Panc1 (cell line): ENCODE data around the gene ATP6V1F. TPM values are rescaled to one million over a fixed set of nuclear protein-coding genes. Genes with fewer than 3 reads are reported as not detected.

ENCODE experiments used
- ATAC-seq: fragments of 200-7000 bp; cut with Tn5 transposase; 2 replicates; pipeline ENCODE4 v1.9.1; 2020; ENCODE audit warnings: mild to moderate bottlenecking, moderate library complexity
- BruUV-seq: library from RNA; stranded (reverse); fragments of 400-500 nt; replicated peaks from 2 replicates; lab custom pipeline; 2021; lab: Mats Ljungman, UMichigan
- CTCF ChIA-PET: fragments of 300-600 bp; sonication (Branson Sonifier 250); formaldehyde crosslinking; loops from one replicate; lab custom pipeline; 2022; ENCODE audit warnings: antibody characterized with exemption; lab: Charles Lee
- POLR2A ChIA-PET: fragments of 300-600 bp; sonication (Branson Sonifier 250); formaldehyde crosslinking; loops from one replicate; lab custom pipeline; 2022; ENCODE audit warnings: antibody characterized with exemption; lab: Charles Lee
- DNase-seq: peaks from one replicate; pipeline ENCODE4 v3.0.0-alpha.2; 2010; ENCODE audit warnings: low read depth, low spot score
- H3K27ac ChIP-seq: 2 replicates; pipeline ENCODE4 v1.5.1; 2011; ENCODE audit warnings: mild to moderate bottlenecking, low read length, inconsistent platforms
- H3K27me3 ChIP-seq: fragments of 200-500 bp; sonication (Bioruptor generic); 2 replicates; pipeline ENCODE4 v1.6.0; 2014; ENCODE audit warnings: low read length, inconsistent platforms; ENCODE audit not compliant: control insufficient read depth, insufficient read depth
- H3K36me3 ChIP-seq: fragments of 200-500 bp; sonication (Bioruptor generic); 2 replicates; pipeline ENCODE4 v1.5.1; 2014; ENCODE audit warnings: inconsistent platforms, mild to moderate bottlenecking, low read length, moderate library complexity; ENCODE audit not compliant: control insufficient read depth, insufficient read depth
- H3K4me1 ChIP-seq: 2 replicates; pipeline ENCODE4 v1.5.1; 2011; ENCODE audit warnings: inconsistent platforms, mild to moderate bottlenecking, low read length, moderate library complexity; ENCODE audit not compliant: control insufficient read depth, insufficient read depth
- H3K4me3 ChIP-seq, 2 experiments: 2 replicates each; pipeline ENCODE4 v1.5.1; 2011 to 2012; ENCODE audit warnings: low read depth in 2 of 2, low read length in 2 of 2, mild to moderate bottlenecking in 2 of 2, inconsistent platforms in 1 of 2, moderate library complexity in 1 of 2
- H3K9me3 ChIP-seq: fragments of 200-500 bp; sonication (Bioruptor generic); 2 replicates; pipeline ENCODE4 v1.5.1; 2014; ENCODE audit warnings: low read depth, mild to moderate bottlenecking, inconsistent platforms, low read length, moderate library complexity; ENCODE audit not compliant: control insufficient read depth, insufficient read depth
- CTCF ChIP-seq: fragments of 450-650 bp; IDR thresholded peaks from 2 replicates; pipeline ENCODE4 v1.5.1; 2017; ENCODE audit warnings: mild to moderate bottlenecking
- POLR2AphosphoS5 ChIP-seq: IDR thresholded peaks from 2 replicates; pipeline ENCODE4 v1.6.1; 2012; ENCODE audit warnings: mild to moderate bottlenecking, low read depth, low read length, moderate library complexity
- REST ChIP-seq, 2 experiments: IDR thresholded peaks; 2 replicates each; pipeline ENCODE4 v1.6.1; 2011 to 2012; ENCODE audit warnings: low read depth in 2 of 2, control low read depth in 1 of 2, low read length in 1 of 2, mild to moderate bottlenecking in 1 of 2, moderate library complexity in 1 of 2; ENCODE audit not compliant: insufficient read depth in 1 of 2
- SIN3A ChIP-seq: IDR thresholded peaks from 2 replicates; pipeline ENCODE4 v1.6.1; 2012; ENCODE audit warnings: low read depth, mild to moderate bottlenecking, low read length, moderate library complexity, borderline replicate concordance; ENCODE audit not compliant: insufficient read depth
- TCF7L2 ChIP-seq: IDR thresholded peaks from 2 replicates; pipeline ENCODE4 v1.6.1; 2011; ENCODE audit warnings: mild to moderate bottlenecking, low read depth, low read length, inconsistent platforms
- in situ Hi-C: cut with HindIII; loops from 2 replicates; pipeline ENCODE4 v1.10.0; 2016; ENCODE audit warnings: low sequenced_read_pairs, low pct_unique_long_range_greater_than_20kb
- intact Hi-C: fragments of 100-400 bp; cut with micrococcal nuclease; formaldehyde crosslinking; loops from one replicate; pipeline ENCODE4 v1.10.0; 2022; ENCODE audit not compliant: unreplicated experiment
- total RNA-seq: library from RNA; stranded (reverse); gene quantifications from one replicate; pipeline ENCODE4 v1.2.1, GENCODE V29; 2021; ENCODE audit not compliant: unreplicated experiment

Gene ATP6V1F
- total RNA-seq, 1 experiment from 2014 or later, result 151 TPM

GRCh38 chr7:128821724-128822123 lies 40.9 kb upstream of the ATP6V1F start:
- ATAC-seq (no peak), DNase-seq (no peak)
- intact Hi-C loops (no loop called here), in situ Hi-C loops (no loop called here)
- TF ChIP-seq SIN3A, result no peak
- TF ChIP-seq REST (IDR thresholded peaks at IDR 0.05; ENCODE audit: insufficient read depth in 1 of 2, low read depth in 2 of 2, low read length in 1 of 2), result no peak
- no peak for TF ChIP-seq CTCF
- no peak for TF ChIP-seq POLR2AphosphoS5
- no peak for TF ChIP-seq TCF7L2
- Histone ChIP-seq H3K4me3 (no peak overlapping the region), H3K27ac (no peak overlapping the region), H3K9me3 (no peaks in the 10 kb centered on the region), H3K27me3 (peaks cover 20% of the 10 kb centered on the region), H3K36me3 (no peaks in the 10 kb centered on the region), H3K4me1 (no peaks in the 10 kb centered on the region)
- BruUV-seq, result no TSS peak
- CTCF ChIA-PET, result no interaction called here
- POLR2A ChIA-PET, result no interaction called here

- DNase-seq, result no peak
- H3K36me3 ChIP-seq, result no peaks in the 10 kb centered on the region
- ChIA-PET POLR2A (no interaction called here), CTCF (no interaction called here)
- H3K9me3 ChIP-seq, result no peaks in the 10 kb centered on the region
- no TSS peak for BruUV-seq
- ATAC-seq, result no peak
- H3K4me1 ChIP-seq, result peaks cover 23% of the 10 kb centered on the region
- no peak overlapping the region for H3K4me3 ChIP-seq
- in situ Hi-C loops (no loop called here), intact Hi-C loops (no loop called here)
- no peak for TF ChIP-seq CTCF
- no peak for TF ChIP-seq SIN3A
- no peak for TF ChIP-seq REST (IDR thresholded peaks at IDR 0.05; ENCODE audit: insufficient read depth in 1 of 2, low read depth in 2 of 2, low read length in 1 of 2)
- no peak overlapping the region for H3K27ac ChIP-seq
- no peaks in the 10 kb centered on the region for H3K27me3 ChIP-seq
Observed at GRCh38 chr7:128826512-128826911, 36.1 kb upstream of the ATP6V1F start.
